Embryonic facial prominence (tissue), 1 donor: ENCODE data around the gene LEKR1.
A peak's percentile ranks its signal among the peaks of the same experiment; 100 is the strongest.

ENCODE experiments used
- DNase-seq: peaks from one replicate; pipeline ENCODE4 v3.0.0-alpha.2; 2016; ENCODE audit errors: extremely low spot score

The LEKR1 gene

DNA sequence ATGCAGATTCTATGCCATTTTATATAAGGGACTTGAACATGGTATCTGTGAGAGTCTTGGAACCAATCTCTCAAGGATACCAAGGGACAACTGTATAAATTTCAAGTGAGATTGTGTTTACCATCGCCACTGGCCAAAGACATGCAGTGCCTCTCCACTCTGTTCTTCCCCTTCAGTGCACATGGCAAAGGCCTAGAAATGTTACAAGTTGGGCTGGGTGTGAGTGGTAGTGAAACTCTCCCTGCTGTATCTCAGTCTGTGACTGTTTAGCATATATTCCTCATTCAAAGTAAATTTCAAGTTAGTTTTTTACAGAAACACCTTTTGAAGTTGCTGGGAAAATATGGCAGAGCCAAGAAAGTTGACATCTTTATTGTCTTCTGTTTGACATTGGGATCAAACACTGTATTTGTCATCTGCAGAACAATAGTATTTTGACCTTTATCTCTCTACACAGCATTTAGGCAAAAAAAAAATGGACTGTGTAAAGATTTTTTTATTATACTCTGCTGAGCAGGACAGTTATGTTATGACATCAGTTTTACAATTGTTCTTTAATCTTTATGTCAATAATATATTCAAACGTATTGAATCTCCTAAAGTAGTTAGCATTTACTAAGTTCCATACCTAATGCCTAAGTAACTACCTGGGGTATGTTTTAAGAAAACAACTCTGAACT is 232.4 kb downstream of the LEKR1 start:
- no peak for DNase-seq

DNA sequence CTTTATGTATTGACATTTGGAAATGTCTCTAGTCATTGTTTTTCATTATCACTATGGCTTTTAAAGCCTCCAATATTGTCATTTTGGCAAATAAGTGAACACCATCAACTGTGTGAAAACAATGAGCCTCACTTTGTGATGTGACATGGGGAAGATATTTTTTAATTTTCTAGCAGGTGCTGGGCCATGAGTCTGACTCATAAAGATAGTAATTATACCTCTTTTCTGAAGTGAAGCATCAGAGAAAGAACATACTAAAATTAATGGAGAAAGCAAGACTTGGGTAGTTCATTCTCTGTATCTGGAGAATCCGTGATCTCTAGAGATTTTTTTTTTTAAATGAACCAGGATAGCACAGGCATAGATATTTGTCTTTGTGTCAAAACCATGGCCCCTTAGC is 233.0 kb downstream of the LEKR1 start:
- DNase-seq, result no peak

DNA sequence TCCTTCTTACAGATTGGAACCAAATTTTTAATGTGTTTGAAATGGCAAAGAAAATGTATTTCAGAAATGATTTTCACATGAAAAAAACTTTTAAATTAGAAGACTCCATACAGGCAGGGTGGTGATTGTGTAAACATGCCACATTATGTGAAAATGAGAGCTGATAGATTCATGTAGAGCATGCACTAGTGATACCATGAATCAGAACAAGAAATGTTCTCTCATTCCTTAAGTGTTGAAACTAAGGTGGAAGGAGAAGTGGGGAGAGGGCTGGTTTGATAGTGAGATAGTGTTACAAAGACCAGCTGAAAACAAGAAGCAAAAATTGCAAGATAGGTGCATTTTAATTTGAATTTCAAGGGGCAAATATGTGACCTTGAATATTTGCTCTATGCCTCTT is 233.5 kb downstream of the LEKR1 start:
- DNase-seq, result no peak

DNA sequence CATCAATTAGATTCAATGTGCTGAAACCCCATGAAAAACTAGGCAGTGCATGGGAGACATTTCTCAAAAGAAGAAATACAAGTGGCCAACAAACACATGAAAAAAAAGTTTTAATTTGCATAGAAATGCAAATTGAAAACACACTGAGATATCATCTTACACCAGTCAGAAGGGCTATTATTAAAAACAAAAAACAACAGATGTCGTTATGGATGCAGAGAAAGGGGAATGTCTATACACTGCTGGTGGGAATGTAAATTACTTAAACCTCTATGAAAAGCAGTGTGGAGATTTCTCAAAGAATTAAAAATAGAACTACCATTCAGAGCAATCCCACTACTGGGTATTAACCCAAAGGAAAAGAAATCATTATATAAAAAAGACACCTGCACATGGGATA is 235.1 kb downstream of the LEKR1 start:
- DNase-seq, result peak; percentile 14

DNA sequence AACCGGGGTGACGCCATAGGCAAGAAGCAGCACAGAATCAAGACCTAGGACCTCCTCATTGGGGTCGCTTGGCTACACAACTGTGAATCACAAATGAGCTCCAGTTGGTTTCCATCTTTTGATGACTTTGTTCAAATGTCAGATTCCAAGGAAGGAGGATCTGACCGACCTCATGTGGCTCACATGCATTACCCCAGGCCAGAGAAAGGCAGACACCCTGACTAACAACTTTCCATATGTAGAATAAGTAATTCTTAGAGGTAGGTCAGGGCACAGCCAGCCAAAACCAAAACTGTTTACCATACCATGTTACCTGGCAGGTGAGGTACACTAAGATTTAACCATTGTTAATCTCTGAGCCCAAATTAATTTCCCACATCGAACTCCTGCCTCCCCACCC is 237.3 kb downstream of the LEKR1 start:
- no peak for DNase-seq

DNA sequence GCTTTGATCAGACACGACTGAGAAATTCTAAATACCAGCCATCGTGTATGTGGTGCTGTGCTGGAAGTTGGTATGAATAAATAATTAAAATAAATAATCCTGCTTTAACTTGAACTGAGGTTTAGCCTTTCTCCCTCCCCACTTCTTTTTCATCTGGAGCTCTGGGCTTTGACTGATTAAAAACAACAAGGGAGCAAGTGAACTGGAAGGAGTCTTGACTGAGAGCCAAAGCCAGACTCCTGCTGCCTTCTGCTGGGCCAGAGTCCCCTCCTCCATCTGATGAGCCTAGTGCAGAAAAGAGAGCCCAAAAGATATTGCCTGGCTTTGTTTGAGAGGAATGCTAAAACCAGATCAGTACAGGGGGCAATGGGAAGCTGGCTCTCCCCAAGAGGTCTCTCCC is 237.8 kb downstream of the LEKR1 start:
- DNase-seq, result no peak

DNA sequence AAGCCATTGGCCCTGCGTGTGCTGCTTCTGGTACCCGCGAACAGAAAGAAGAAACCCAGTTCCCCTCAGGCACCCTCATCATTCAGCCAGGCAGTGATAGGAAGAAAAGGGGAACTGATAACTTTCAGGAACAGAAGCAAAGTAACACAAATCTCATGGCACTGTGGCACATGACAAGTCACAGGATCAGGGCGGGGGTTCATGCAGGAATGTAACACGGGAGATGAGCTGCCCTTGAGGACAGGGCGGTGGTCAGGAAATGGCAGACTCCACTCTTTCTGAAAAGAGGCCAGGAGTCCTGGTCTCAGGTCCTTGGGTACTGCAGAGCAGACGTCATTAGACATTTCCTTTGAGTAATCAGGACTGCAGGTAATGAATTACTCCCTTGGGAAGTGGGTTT is 238.2 kb downstream of the LEKR1 start:
- no peak for DNase-seq

DNA sequence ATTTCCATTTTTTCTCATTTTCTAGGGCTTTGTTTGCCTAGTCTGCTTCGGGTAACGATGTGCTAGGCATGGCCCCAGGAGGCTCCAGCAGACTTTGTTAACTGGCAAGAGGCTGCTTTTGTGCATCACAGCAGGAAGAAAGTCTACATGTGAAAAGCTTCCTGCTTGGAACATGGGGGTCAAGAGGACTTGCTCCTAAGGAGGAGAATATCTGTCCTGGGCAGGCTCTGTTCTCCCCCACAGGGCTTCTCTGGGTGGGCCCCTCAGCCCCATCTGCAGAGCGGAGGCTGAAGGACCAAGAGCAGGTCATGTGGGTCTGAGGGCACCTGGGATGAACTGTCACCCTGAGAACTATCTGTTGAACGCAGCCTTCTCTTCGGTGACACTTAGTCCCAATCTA is 239.0 kb downstream of the LEKR1 start:
- DNase-seq, result no peak

DNA sequence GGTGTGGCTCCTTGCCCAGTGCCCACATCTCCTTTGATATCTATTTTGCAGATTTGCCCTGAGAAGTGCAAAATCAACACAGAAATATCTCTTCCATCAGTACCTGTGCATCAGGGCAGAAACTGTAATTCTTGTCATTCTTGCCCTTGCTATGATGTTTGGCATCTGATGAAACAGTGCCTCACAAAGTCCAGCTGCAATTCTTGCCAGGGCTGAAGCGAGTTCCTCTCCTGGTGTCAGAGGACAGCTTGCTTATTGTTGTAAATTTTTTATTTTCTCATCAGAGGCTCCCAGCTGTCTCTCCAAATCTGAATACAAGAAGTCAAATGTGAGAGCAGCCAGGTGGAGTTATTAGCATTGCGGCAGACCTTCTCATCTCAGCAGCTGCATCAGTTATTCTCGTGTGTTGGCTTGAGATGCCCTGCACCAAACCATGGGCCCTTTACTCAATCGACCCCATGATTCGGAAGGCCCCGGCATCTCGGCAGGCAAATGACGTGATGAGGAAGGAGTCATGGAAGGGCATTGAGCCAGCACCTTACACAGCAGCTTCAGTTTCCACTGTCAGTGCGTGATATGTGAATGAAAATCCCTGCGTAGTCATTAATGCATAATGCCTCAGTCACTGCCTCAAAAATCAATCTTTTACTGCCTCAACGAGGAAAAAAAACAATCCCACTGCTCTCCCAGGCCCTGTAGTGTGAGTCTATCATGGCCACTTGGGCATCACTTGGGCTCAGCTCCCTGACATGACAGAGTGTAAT is 240.4 kb downstream of the LEKR1 start:
- no peak for DNase-seq

DNA sequence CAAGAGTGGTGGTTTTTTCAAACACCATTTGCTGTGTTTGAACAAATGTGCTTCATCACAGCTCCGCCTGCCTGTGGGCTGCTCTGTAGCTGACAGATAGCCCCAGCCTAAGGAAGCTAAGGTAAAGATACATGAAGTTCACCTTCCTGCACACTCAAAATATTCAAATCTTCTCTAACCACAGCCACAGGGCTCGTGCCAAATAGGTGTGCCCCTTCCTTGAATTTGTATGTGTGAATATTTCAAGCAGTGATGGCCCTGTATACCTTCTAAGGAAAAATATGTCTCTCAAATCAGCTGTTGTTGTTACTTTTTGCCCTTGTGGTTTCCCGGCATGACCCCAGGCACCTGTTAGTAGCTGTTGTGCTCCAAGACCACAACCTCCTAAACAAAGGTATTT is 241.0 kb downstream of the LEKR1 start:
- no peak for DNase-seq

DNA sequence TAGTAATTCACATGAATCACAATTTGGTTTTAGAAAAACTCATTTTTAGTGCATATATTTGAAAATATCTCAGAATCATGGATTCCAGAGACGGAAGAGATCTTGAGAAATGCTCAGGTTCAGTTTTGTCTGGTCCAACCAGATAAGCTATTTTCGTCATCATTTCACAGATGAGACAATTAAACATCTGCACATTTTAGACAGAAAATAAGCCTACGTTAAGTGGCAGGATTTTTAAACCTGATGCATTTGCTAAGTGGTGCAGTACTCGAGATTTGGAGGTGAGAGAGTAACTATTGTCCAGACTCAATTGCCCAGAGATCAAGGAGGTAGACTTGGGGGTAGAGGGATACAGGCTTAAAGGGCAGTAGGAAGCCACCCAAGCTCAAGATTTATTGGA is 243.3 kb downstream of the LEKR1 start:
- no peak for DNase-seq

DNA sequence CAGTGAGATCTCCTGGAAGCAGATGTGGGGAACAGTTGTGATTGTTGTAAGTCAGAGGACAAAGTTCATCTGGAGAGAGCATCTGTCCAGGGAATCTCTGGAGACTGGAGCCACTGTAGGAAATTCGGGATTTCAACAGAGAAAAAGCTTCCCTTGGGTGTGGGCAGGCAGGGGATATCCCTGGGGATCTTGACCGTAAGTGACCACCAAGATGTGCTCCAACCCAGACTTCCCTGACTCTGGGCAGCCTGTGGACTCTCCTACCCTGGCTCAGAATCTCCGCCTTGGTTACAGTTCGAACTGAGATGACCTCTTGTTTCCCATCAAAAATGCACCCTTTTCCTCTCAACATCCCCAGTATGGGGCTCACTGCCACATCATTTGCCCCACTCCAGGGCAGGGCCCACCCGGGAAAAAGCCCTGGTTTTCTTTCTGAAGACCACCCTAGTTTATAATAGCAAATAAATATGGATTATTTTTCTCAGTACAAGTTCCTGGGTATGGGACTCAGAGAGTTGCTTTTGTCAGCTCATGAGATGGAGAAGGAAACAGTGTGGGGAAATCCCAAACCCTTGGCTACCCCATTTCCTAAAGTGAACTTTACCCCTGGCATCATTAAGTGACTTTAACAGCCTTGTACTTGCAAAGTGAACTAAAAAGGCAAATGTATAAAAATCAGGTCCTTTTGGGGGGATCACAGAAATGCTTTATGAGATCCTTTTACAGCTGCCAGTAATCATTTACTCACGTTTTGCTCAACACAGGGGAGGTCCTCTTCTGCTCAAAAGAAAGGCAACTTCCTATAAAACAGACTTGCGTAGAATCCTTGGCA is 243.9 kb downstream of the LEKR1 start:
- no peak for DNase-seq

DNA sequence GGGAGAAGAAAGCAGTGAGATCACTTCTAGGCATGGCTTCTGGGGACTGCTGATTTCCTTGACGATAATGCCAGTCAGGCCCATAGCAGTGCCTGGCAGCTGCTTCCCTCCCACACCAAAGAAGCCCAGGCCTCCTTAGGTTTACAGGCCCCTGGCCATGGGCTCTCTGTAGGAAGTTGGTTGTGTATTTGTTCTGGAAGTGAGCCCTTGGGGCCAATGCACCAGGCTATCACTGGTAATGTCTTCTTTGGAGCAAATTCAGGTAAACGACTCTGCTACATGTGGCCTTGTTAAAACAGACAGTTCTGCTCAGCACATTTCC is 244.5 kb downstream of the LEKR1 start:
- no peak for DNase-seq

DNA sequence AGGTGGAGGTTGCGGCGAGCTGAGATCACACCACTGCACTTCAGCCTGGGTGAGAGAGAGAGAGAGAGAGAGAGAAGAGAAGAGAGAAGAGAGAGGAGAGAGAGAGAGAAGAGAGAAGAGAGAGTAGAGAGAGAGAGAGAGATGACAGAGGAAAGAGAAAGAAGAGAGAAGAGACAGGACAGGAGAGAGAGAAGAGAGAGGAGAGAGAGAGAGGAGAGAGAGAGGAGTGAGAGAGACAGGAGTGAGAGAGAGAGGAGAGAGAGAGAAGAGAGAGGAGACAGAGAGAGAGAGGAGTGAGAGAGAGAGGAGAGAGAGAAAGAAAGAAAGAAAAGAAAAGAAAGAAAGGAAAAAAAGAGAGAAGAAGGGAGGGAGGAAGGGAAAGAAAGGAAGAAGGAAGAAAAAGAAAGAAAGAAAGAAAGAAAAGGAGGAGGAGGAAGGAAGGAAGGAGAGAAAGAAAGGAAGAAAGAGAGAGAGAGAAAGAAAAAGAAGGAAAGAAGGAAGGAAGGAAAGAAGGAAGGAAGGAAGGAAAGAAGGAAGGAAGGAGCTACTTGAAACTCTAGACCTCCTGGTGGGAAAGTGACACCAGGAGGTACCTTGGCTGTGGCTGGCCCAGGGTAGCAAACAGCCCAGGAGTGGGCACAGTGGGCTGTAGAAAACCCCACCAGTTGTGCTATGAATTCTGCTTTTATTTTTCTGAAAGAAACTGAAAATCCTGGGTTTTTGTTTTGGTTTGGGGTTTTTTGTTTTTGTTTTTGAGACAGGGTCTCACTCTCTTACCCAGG is 245.8 kb downstream of the LEKR1 start:
- no peak for DNase-seq

DNA sequence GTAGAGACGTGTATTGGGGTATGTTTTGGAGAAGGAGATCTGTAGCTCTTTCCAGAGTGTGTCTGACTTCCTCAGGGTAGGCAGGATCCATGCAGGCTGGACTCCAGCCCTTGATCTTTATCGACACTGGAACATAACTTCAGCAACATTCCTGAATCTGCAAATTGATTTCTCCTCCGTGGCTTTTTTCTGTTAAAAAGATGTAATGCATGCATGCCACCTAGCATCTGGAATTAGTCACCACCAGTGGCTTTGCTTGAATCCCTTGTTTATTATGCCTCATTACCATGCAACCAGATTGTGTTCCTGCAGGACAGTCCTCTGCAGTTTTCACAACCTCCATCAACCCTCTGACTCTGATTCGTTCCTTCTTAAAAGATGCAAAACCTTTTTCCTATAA is 247.7 kb downstream of the LEKR1 start:
- DNase-seq, result no peak

DNA sequence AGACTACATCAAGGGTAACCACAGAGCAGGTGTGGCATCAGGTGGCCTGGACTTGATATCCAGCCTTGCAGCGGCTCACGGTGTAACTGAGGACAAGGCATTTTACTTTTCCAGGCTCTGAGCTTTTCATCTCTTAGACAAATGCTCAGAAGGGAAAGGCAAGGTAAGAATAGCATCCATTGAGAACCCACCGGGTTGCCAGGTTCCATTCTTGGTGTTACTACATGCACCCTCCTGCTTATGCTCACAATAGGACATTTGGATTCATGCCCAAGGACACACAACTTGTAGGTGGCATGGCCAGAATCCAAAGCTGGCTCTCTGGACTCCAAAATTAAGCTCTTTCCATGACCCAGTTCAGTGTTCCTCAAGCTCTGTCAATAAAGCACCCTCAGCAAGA is 248.3 kb downstream of the LEKR1 start:
- no peak for DNase-seq

DNA sequence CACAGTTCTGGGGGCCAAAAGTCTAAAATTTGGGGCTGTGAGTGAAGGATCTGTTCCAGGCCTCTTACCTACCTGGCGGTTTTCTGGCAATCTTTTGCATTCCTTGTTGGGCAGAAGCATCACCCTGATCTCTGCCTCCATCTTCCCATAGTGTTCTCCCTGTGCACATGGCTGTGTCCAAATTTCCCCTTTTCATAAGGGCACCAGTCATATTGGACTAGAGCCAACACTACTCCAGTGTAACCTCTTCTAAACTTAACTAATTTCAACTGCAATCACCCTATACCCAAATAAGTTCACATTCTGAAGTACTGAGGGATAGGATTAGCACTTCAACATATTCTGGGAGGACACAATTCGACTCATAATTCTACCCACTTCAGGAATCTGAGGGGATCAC is 248.8 kb downstream of the LEKR1 start:
- DNase-seq, result no peak

DNA sequence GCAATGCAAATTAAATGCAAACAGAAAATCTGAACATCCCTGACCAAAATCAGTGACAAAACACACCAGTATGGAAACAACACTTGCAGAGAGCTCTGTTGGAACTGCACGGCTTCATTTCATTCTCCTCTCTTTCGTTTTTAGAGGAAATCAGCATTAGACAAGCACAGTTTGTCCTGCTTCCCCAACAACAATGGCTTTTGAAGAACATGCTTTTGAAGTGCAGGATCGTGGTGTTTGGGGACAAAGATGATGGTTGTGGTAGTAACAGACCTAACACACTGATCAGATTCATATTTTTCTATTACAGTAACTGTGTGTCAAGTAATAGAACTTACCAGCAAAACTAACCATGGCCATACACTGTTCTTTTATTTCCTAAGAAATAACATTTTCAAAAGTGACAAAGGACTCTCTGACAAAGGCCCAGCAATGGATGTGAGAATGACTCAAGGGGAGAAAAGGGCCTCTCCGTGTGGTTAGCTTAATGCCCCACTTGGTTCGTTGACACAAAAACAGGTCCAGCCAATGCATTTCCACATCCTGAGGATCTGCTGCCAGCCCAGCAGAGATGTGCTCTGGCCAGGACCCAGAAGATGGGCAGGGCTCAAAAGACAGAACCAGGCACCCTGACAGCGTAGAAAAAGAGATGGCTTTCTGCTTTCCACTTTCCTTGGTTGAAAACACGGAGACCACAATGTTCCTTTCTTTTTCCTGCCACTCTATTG is 249.7 kb downstream of the LEKR1 start:
- DNase-seq, result no peak

DNA sequence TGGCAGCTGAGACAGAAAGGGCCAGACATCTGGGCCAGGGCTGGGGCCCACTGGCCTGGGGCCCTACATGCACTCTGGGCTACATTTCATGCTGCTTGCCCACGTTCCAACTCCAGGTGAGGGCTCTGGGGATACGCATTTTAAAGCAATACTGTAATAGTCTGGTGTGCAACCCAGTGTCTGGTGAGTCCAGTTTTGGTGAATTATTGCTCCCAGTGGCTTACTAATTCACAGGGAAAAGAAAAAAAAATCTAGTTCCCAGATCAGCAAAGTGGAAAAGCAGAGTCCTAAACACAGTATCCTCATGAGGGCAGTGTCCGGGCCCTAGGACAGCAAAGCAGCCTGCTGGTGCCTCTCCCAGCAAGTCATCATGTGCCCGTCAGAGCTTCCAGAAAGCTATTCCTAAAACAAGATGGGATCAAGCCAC is 251.4 kb downstream of the LEKR1 start:
- no peak for DNase-seq

DNA sequence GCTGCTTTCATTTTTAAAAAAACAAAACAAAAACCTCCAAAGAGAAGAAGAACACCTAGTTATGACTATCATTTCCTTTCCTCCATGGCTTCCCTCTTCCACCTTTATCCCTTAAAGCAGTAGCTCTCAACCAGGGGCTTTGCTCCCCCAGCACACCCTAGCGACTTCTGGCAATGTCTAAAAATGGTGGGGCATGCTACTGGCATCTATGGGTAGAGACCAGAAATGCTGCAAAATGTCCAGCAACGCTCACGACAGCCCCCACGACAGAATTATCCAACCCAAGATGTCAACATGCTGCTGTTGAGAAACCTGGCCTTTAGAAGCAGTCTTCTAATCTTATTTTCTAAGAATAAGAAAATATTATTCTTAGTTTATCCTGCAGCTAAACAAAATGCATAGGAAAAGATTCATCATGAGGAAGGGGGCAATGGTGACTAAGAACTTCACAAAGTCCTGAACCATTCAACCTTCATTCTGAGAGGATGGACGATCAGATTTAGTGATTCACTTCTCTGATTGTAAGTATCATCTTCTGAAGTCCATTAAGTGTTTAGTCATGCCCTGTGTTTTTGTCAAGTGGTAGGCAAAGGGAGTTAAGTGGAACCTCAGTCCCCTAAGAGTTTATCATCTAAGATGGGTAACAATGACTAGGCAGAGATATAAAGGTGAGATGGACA is 252.1 kb downstream of the LEKR1 start:
- DNase-seq, result no peak

DNA sequence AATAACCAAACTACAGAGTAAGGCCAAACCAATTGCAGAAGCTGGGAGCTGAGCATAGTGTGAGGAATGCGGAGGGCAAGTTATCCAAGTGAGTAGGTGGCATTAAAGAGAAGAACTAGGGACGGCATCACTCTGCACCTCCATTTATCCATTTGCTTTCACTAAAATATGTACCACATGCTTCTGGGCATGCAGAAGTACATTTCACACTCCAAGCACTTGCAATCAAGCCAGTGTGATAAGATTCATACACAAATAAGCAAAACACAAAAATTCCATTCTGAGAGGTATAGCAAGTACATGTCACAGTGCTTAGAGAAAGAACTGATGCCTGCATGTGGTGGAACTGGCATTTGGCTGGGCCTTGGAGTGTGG is 252.6 kb downstream of the LEKR1 start:
- no peak for DNase-seq
